Muscle layer of colon (tissue), 2 donors: Measurements from ENCODE around the gene PPP2R2D.

Experiments
- H3K27ac ChIP-seq: one replicate; pipeline ENCODE4 v1.7.0; 2013; ENCODE audit warnings: low read depth, mild to moderate bottlenecking, low read length, moderate library complexity
- H3K27me3 ChIP-seq, 2 donors: one replicate each; pipeline ENCODE4 v1.7.0; 2013; ENCODE audit warnings: low read length in 2 of 2, mild to moderate bottlenecking in 2 of 2; ENCODE audit not compliant: insufficient read depth in 2 of 2, control insufficient read depth in 1 of 2
- H3K36me3 ChIP-seq: one replicate; pipeline ENCODE4 v1.7.0; 2013; ENCODE audit warnings: mild to moderate bottlenecking, low read length; ENCODE audit not compliant: insufficient read depth
- H3K4me1 ChIP-seq: one replicate; pipeline ENCODE4 v1.7.0; 2013; ENCODE audit warnings: mild to moderate bottlenecking, low read length; ENCODE audit not compliant: insufficient read depth
- H3K4me3 ChIP-seq, 2 donors: one replicate each; pipeline ENCODE4 v1.7.0; 2013; ENCODE audit warnings: low read length in 2 of 2, low read depth in 1 of 2, mild to moderate bottlenecking in 1 of 2, moderate library complexity in 1 of 2
- H3K9ac ChIP-seq: one replicate; pipeline ENCODE4 v1.7.0; 2013; ENCODE audit warnings: low read length
- H3K9me3 ChIP-seq: one replicate; pipeline ENCODE4 v1.7.0; 2013; ENCODE audit warnings: mild to moderate bottlenecking, low read length
- donor health status: abdominal sarcoma.
- donor health status: Adenocarcinoma of cecum.

Gene PPP2R2D

GRCh38 chr10:131902211-131902610 is 1.4 kb downstream of the PPP2R2D start:
- Histone ChIP-seq H3K9me3 (no peaks in the 10 kb centered on the region), H3K27me3 (peaks cover 10 to 16% of the 10 kb centered on the region in 2 donors), H3K4me3 (peak overlapping the region; percentile 62 to 65), H3K4me1 (peaks cover 31% of the 10 kb centered on the region), H3K36me3 (no peaks in the 10 kb centered on the region), H3K27ac (no peak overlapping the region), H3K9ac (peak overlapping the region; percentile 44)

- Histone ChIP-seq H3K4me1 (peaks cover 31% of the 10 kb centered on the region), H3K36me3 (no peaks in the 10 kb centered on the region), H3K27ac (no peak overlapping the region), H3K9ac (peak overlapping the region; percentile 44), H3K9me3 (no peaks in the 10 kb centered on the region), H3K27me3 (peaks cover 10 to 16% of the 10 kb centered on the region in 2 donors), H3K4me3 (peak overlapping the region in 1 of 2 donors; percentile 62)
These were observed 1.9 kb downstream of the PPP2R2D start for GRCh38 chr10:131902691-131903090.

GRCh38 chr10:131905267-131905571 is 4.4 kb downstream of the PPP2R2D start:
- H3K9me3 ChIP-seq: no peaks in the 10 kb centered on the region
- H3K27ac ChIP-seq: no peak overlapping the region
- H3K4me3 ChIP-seq: no peak overlapping the region
- H3K27me3 ChIP-seq: no peaks in the 10 kb centered on the region
- peaks cover 27% of the 10 kb centered on the region for H3K4me1 ChIP-seq
- no peaks in the 10 kb centered on the region for H3K36me3 ChIP-seq
- H3K9ac ChIP-seq: no peak overlapping the region

GRCh38 chr10:131905603-131906268 is 4.9 kb downstream of the PPP2R2D start:
- Histone ChIP-seq H3K36me3 (no peaks in the 10 kb centered on the region), H3K9me3 (no peaks in the 10 kb centered on the region), H3K27ac (no peak overlapping the region), H3K4me3 (no peak overlapping the region), H3K27me3 (no peaks in the 10 kb centered on the region), H3K4me1 (peaks cover 32% of the 10 kb centered on the region), H3K9ac (no peak overlapping the region)

GRCh38 chr10:131906269-131906639 is 5.4 kb downstream of the PPP2R2D start:
- no peak overlapping the region for H3K27ac ChIP-seq
- H3K36me3 ChIP-seq: no peaks in the 10 kb centered on the region
- H3K4me1 ChIP-seq: peaks cover 37% of the 10 kb centered on the region

GRCh38 chr10:131907679-131908078 is 6.9 kb downstream of the PPP2R2D start:
- H3K36me3 ChIP-seq: no peaks in the 10 kb centered on the region
- H3K9ac ChIP-seq: no peak overlapping the region
- no peak overlapping the region for H3K4me3 ChIP-seq
- H3K27me3 ChIP-seq: no peaks in the 10 kb centered on the region
- no peak overlapping the region for H3K27ac ChIP-seq
- peaks cover 28% of the 10 kb centered on the region for H3K4me1 ChIP-seq
- no peaks in the 10 kb centered on the region for H3K9me3 ChIP-seq

More at GRCh38 chr10:131906269-131906639, 5.4 kb downstream of the PPP2R2D start:
- Histone ChIP-seq H3K9me3 (no peaks in the 10 kb centered on the region), H3K27me3 (no peaks in the 10 kb centered on the region), H3K9ac (no peak overlapping the region), H3K4me3 (no peak overlapping the region)

- H3K9me3 ChIP-seq: no peaks in the 10 kb centered on the region
- no peaks in the 10 kb centered on the region for H3K27me3 ChIP-seq
- no peaks in the 10 kb centered on the region for H3K36me3 ChIP-seq
- H3K4me3 ChIP-seq: no peak overlapping the region
- no peak overlapping the region for H3K27ac ChIP-seq
- H3K9ac ChIP-seq: no peak overlapping the region
- peaks cover 27% of the 10 kb centered on the region for H3K4me1 ChIP-seq
These were observed 7.3 kb downstream of the PPP2R2D start for GRCh38 chr10:131908151-131908550.

GRCh38 chr10:131909014-131909808 is 8.4 kb downstream of the PPP2R2D start:
- Histone ChIP-seq H3K4me3 (no peak overlapping the region), H3K27me3 (no peaks in the 10 kb centered on the region), H3K9ac (no peak overlapping the region), H3K36me3 (no peaks in the 10 kb centered on the region), H3K9me3 (no peaks in the 10 kb centered on the region), H3K27ac (no peak overlapping the region), H3K4me1 (peaks cover 27% of the 10 kb centered on the region)

GRCh38 chr10:131909929-131910328 is 9.1 kb downstream of the PPP2R2D start:
- Histone ChIP-seq H3K4me1 (peaks cover 20% of the 10 kb centered on the region), H3K9ac (no peak overlapping the region), H3K4me3 (no peak overlapping the region), H3K27me3 (no peaks in the 10 kb centered on the region), H3K9me3 (no peaks in the 10 kb centered on the region), H3K36me3 (no peaks in the 10 kb centered on the region), H3K27ac (no peak overlapping the region)

- H3K4me3 ChIP-seq: no peak overlapping the region
- no peak overlapping the region for H3K27ac ChIP-seq
- H3K9ac ChIP-seq: no peak overlapping the region
- H3K36me3 ChIP-seq: no peaks in the 10 kb centered on the region
- no peaks in the 10 kb centered on the region for H3K27me3 ChIP-seq
- H3K9me3 ChIP-seq: no peaks in the 10 kb centered on the region
- peaks cover 12% of the 10 kb centered on the region for H3K4me1 ChIP-seq
These were observed 10.0 kb downstream of the PPP2R2D start for GRCh38 chr10:131910663-131911314.

- Histone ChIP-seq H3K9me3 (no peaks in the 10 kb centered on the region), H3K4me1 (peaks cover 10% of the 10 kb centered on the region), H3K36me3 (no peaks in the 10 kb centered on the region), H3K27me3 (no peaks in the 10 kb centered on the region), H3K9ac (no peak overlapping the region), H3K27ac (no peak overlapping the region), H3K4me3 (no peak overlapping the region)
These were observed 10.6 kb downstream of the PPP2R2D start for GRCh38 chr10:131911451-131911850.
